H9 (cell line): ENCODE measurements around the gene MICAL2. TPM values are rescaled to one million over a fixed set of nuclear protein-coding genes. Genes with fewer than 3 reads are reported as not detected.

Experiments used
- DNase-seq: peaks from one replicate; pipeline ENCODE4 v3.0.0-alpha.2; 2017
- H2AFZ ChIP-seq: one replicate; pipeline ENCODE4 v1.6.1; 2013; ENCODE audit warnings: mild to moderate bottlenecking, low read length, control low read depth, moderate library complexity
- H2AK5ac ChIP-seq: 2 replicates; pipeline ENCODE4 v1.6.1; 2013; ENCODE audit warnings: low read length, control low read depth, mixed read lengths; ENCODE audit not compliant: insufficient read length
- H2BK120ac ChIP-seq: one replicate; pipeline ENCODE4 v1.6.1; 2013; ENCODE audit warnings: low read depth, mild to moderate bottlenecking, low read length, control low read depth, inconsistent platforms; ENCODE audit not compliant: poor library complexity, severe bottlenecking
- H2BK12ac ChIP-seq: 2 replicates; pipeline ENCODE4 v1.6.1; 2013; ENCODE audit warnings: low read length, control low read depth, mixed read lengths, low read depth; ENCODE audit not compliant: insufficient read length
- H2BK15ac ChIP-seq: 2 replicates; pipeline ENCODE4 v1.6.1; 2013; ENCODE audit warnings: low read depth, low read length, control low read depth
- H2BK20ac ChIP-seq: one replicate; pipeline ENCODE4 v1.6.1; 2013; ENCODE audit warnings: low read depth, mild to moderate bottlenecking, low read length, control low read depth, inconsistent platforms; ENCODE audit not compliant: poor library complexity, severe bottlenecking
- H2BK5ac ChIP-seq: 2 replicates; pipeline ENCODE4 v1.6.1; 2013; ENCODE audit warnings: low read length, control low read depth, mixed read lengths; ENCODE audit not compliant: insufficient read length
- H3K14ac ChIP-seq: 2 replicates; pipeline ENCODE4 v1.6.1; 2013; ENCODE audit warnings: low read length, control low read depth; ENCODE audit not compliant: insufficient read depth
- H3K18ac ChIP-seq: 2 replicates; pipeline ENCODE4 v1.6.1; 2013; ENCODE audit warnings: low read depth, mild to moderate bottlenecking, mixed read lengths, low read length, control low read depth; ENCODE audit not compliant: insufficient read length
- H3K23ac ChIP-seq: 2 replicates; pipeline ENCODE4 v1.6.1; 2013; ENCODE audit warnings: low read length, control low read depth, mixed read lengths, low read depth; ENCODE audit not compliant: insufficient read length
- H3K23me2 ChIP-seq: 2 replicates; pipeline ENCODE4 v1.6.1; 2013; ENCODE audit warnings: low read depth, mild to moderate bottlenecking, mixed read lengths, low read length, control low read depth; ENCODE audit not compliant: insufficient read length, poor library complexity, severe bottlenecking
- H3K27ac ChIP-seq: 2 replicates; pipeline ENCODE4 v1.5.1; 2013; ENCODE audit warnings: low read length, control low read depth, mixed read lengths, low read depth; ENCODE audit not compliant: insufficient read length
- H3K27me3 ChIP-seq: 2 replicates; pipeline ENCODE4 v1.6.1; 2013; ENCODE audit warnings: low read length, control low read depth, inconsistent platforms; ENCODE audit not compliant: insufficient read depth
- H3K4ac ChIP-seq: 2 replicates; pipeline ENCODE4 v1.6.1; 2013; ENCODE audit warnings: low read depth, mild to moderate bottlenecking, control low read depth, inconsistent platforms, low read length, moderate library complexity
- H3K4me1 ChIP-seq: 2 replicates; pipeline ENCODE4 v1.6.1; 2013; ENCODE audit warnings: low read length, control low read depth, inconsistent platforms; ENCODE audit not compliant: insufficient read depth
- H3K4me2 ChIP-seq: 2 replicates; pipeline ENCODE4 v1.6.1; 2013; ENCODE audit warnings: low read length, control low read depth, mixed read lengths; ENCODE audit not compliant: insufficient read length, insufficient read depth
- H3K56ac ChIP-seq: 2 replicates; pipeline ENCODE4 v1.6.1; 2013; ENCODE audit warnings: low read depth, mild to moderate bottlenecking, mixed read lengths, low read length, control low read depth; ENCODE audit not compliant: insufficient read length
- H3K79me1 ChIP-seq: 2 replicates; pipeline ENCODE4 v1.6.1; 2013; ENCODE audit warnings: low read depth, mild to moderate bottlenecking, moderate library complexity, low read length, control low read depth, inconsistent platforms; ENCODE audit not compliant: insufficient read depth, poor library complexity, severe bottlenecking
- H3K79me2 ChIP-seq: 2 replicates; pipeline ENCODE4 v1.6.1; 2013; ENCODE audit warnings: low read length, control low read depth, inconsistent platforms; ENCODE audit not compliant: insufficient read depth
- H3K9ac ChIP-seq: 2 replicates; pipeline ENCODE4 v1.6.1; 2013; ENCODE audit warnings: low read length, control low read depth, mixed read lengths; ENCODE audit not compliant: insufficient read length; ENCODE audit errors: extremely low read depth
- H3K9me3 ChIP-seq: one replicate; pipeline ENCODE4 v1.6.1; 2013; ENCODE audit warnings: low read depth, low read length, inconsistent platforms; ENCODE audit not compliant: control insufficient read depth
- H3T11ph ChIP-seq: one replicate; pipeline ENCODE4 v1.6.1; 2013; ENCODE audit warnings: mild to moderate bottlenecking, low read length, control low read depth, inconsistent platforms
- H4K20me1 ChIP-seq: one replicate; pipeline ENCODE4 v1.6.1; 2013; ENCODE audit not compliant: control insufficient read depth, insufficient read length, insufficient read depth
- H4K5ac ChIP-seq: 2 replicates; pipeline ENCODE4 v1.6.1; 2013; ENCODE audit warnings: low read depth, mild to moderate bottlenecking, mixed read lengths, low read length, control low read depth; ENCODE audit not compliant: insufficient read length
- H4K8ac ChIP-seq: replicated peaks from 2 replicates; pipeline ENCODE4 v1.6.1; 2013; ENCODE audit warnings: low read length, control low read depth, mixed read lengths, low read depth; ENCODE audit not compliant: insufficient read length
- H4K91ac ChIP-seq: 2 replicates; pipeline ENCODE4 v1.6.1; 2013; ENCODE audit warnings: low read depth, mild to moderate bottlenecking, moderate library complexity, mixed read lengths, low read length, control low read depth; ENCODE audit not compliant: insufficient read length
- H3K27ac Mint-ChIP-seq, 3 experiments: 2 replicates in 2 of 3; 3 replicates in 1 of 3; pipeline ENCODE4 v1.8.0; 2020 to 2021; ENCODE audit warnings: mixed read lengths in 3 of 3, mild to moderate bottlenecking in 1 of 3, moderate library complexity in 1 of 3
- H3K27me3 Mint-ChIP-seq: 2 replicates; pipeline ENCODE4 v1.8.0; 2021; ENCODE audit warnings: low read depth, mild to moderate bottlenecking, moderate library complexity, mixed read lengths
- H3K36me3 Mint-ChIP-seq, 3 experiments: 2 replicates in 2 of 3; 3 replicates in 1 of 3; pipeline ENCODE4 v1.8.0; 2020 to 2021; ENCODE audit warnings: low read depth in 3 of 3, mixed read lengths in 3 of 3; ENCODE audit not compliant: insufficient read depth in 1 of 3
- H3K4me1 Mint-ChIP-seq, 2 experiments: 2 replicates each; pipeline ENCODE4 v1.8.0; 2020; ENCODE audit warnings: mixed read lengths in 2 of 2
- H3K4me3 Mint-ChIP-seq, 2 experiments: 2 replicates in 1 of 2; 3 replicates in 1 of 2; pipeline ENCODE4 v1.8.0; 2020 to 2021; ENCODE audit warnings: mild to moderate bottlenecking in 2 of 2, mixed read lengths in 2 of 2, moderate library complexity in 1 of 2
- H3K9me3 Mint-ChIP-seq, 2 experiments: 2 replicates in 1 of 2; 3 replicates in 1 of 2; pipeline ENCODE4 v1.8.0; 2020; ENCODE audit warnings: mild to moderate bottlenecking in 2 of 2, mixed read lengths in 2 of 2, moderate library complexity in 1 of 2
- WGBS: extraction: QIAGEN DNeasy Blood & Tissue Kit; methylation state at CpG from one replicate; pipeline ENCODE4 v1.1.7; 2013; ENCODE audit warnings: missing lambda C conversion rate, low lambda C conversion rate, mixed read lengths; ENCODE audit not compliant: insufficient read length; ENCODE audit errors: extremely low coverage; 5-methylcytosine and 5-hydroxymethylcytosine counted together
- total RNA-seq: library from RNA; stranded (reverse); gene quantifications from 2 replicates; pipeline ENCODE4 v1.2.1, GENCODE V29; 2021
- TF ChIP-seq, protein P1 (sequence below): fragments of 200-600 bp; sonication (generic); conservative IDR thresholded peaks from 3 replicates; pipeline ENCODE4 v1.8.0; 2021; ENCODE audit warnings: antibody characterized with exemption, mild to moderate bottlenecking

Gene MICAL2
- total RNA-seq, 1 experiment from 2014 or later = 4.7 TPM

DNA sequence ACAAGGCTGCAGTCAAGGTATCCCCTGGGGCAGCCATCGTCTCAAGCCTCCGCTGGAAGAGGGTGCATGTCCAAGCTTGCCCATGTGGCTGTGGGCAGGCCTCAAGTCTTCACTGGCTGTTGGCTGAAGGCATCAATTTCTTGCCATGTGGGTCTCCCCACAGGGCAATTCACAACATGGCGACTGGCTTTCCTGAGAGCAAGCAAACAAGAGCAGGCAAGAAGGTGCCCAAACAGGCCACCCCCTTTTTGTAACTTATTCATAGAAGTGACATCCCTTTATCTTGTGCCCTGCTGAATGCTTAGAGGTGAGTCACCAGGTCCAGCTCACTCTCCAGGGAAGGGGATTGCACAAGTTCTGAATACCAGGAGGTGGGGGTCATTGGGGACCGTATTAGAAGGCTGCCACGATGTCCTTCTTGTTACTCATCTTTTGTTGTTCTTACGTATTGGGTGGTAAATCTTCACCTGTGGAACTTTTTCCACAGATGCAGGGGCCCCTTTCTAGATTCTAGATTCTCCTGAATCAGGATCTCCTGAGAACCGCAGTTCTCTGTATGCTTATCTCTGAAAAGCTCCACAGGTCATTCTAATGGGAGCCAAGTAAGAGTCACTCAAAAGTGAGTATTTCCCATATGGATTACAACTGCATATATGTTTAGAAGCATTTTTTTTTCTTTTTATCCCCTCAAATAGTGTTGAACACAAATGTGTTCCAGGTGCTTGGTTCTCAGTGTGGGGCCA lies 44.2 kb upstream of the MICAL2 start:
- DNase-seq = no peak
- Histone ChIP-seq H3K4ac (no peak overlapping the region), H3T11ph (no peak overlapping the region), H3K27me3 (no peaks in the 10 kb centered on the region), H3K9me3 (no peaks in the 10 kb centered on the region), H4K20me1 (no peaks in the 10 kb centered on the region), H3K56ac (no peak overlapping the region), H3K27ac (no peak overlapping the region), H3K14ac (no peak overlapping the region), H3K9ac (no peak overlapping the region), H2BK12ac (no peak overlapping the region), H4K91ac (no peak overlapping the region), H3K23me2 (no peaks in the 10 kb centered on the region), H2AK5ac (no peak overlapping the region), H3K23ac (no peak overlapping the region), H3K4me1 (no peaks in the 10 kb centered on the region; the same call in 1 of the 2 replicates), H3K4me2 (no peak overlapping the region), H2AFZ (no peak overlapping the region), H2BK5ac (no peak overlapping the region), H4K5ac (no peak overlapping the region), H3K79me2 (no peaks in the 10 kb centered on the region), H2BK15ac (no peak overlapping the region), H2BK20ac (no peak overlapping the region), H3K79me1 (no peaks in the 10 kb centered on the region), H2BK120ac (no peak overlapping the region), H4K8ac (no peak overlapping the region), H3K18ac (no peak overlapping the region)
- no peaks in the 10 kb centered on the region; the same call in 1 of the 2 replicates for H3K27me3 Mint-ChIP-seq
- no peaks in the 10 kb centered on the region; a peak in 3 of 7 replicates for H3K36me3 Mint-ChIP-seq
- TF ChIP-seq, protein P1, sequence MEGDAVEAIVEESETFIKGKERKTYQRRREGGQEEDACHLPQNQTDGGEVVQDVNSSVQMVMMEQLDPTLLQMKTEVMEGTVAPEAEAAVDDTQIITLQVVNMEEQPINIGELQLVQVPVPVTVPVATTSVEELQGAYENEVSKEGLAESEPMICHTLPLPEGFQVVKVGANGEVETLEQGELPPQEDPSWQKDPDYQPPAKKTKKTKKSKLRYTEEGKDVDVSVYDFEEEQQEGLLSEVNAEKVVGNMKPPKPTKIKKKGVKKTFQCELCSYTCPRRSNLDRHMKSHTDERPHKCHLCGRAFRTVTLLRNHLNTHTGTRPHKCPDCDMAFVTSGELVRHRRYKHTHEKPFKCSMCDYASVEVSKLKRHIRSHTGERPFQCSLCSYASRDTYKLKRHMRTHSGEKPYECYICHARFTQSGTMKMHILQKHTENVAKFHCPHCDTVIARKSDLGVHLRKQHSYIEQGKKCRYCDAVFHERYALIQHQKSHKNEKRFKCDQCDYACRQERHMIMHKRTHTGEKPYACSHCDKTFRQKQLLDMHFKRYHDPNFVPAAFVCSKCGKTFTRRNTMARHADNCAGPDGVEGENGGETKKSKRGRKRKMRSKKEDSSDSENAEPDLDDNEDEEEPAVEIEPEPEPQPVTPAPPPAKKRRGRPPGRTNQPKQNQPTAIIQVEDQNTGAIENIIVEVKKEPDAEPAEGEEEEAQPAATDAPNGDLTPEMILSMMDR = no peak
- H3K27ac Mint-ChIP-seq = no peak overlapping the region
- peaks cover 22 to 25% of the 10 kb centered on the region in 2 experiments for H3K4me1 Mint-ChIP-seq
- H3K4me3 Mint-ChIP-seq = no peak overlapping the region; a peak in 1 of 5 replicates
- H3K9me3 Mint-ChIP-seq = peaks cover 4% of the 10 kb centered on the region in 2 experiments; a peak in 2 of 5 replicates
- WGBS = no CpG with 5 or more reads among the region's 7 CpGs
